Measurements from ENCODE around the gene COL15A1. TPM values are rescaled to one million over a fixed set of nuclear protein-coding genes. Genes with fewer than 3 reads are reported as not detected.

The COL15A1 gene
- total RNA-seq, 1 experiment from 2014 or later: not detected

DNA sequence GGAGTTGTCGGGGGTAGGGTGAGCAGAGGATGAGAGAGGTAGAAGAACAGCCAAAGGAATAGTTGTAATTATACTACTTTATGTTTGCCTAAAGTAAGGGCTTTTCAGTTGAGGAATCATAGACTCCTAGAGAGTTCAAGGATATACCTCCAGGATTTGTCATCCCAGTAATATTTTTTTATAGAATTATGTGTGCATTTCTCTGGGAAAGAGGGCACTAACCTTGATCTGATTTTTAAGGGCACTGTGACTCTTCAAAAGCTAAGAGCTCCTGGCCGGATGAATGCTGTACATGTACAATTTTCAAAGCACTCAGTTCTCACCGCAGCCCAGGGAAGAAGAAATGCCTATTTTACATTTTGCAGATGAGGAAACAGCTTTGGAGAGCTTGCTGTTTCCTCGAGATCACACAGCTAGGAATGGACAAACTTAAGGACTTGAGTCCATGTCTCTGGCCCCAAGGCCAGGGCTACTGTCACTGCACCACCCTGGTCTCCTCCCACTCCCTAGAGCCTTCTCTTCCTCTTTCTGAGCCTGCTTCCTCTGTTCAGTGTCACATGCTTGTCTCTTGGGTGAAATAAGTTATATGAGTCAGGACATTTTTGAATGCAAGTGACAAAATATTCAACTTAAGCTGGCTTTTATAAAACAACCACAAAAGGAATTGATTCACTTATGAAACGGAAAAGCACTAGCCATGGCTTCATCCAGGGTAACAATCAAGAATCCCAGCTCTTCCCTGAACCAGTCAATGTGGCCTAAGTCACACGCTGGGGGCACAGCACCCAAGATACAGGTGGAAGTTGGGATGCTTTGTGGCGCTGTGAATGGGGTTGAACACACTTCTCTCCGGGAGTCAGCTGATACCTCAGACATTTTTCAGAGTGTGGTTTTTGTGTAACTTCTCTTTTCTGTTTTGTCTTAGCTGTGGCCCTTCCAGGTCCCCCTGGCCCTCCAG lies 115.5 kb downstream of the COL15A1 start:
- Histone ChIP-seq H3K4me2 (ENCODE audit: insufficient read depth, insufficient read length, low read length) (no peak overlapping the region), H3K79me1 (ENCODE audit: insufficient read depth, low read depth, low read length, poor library complexity, severe bottlenecking) (no peaks in the 10 kb centered on the region), H4K91ac (ENCODE audit: insufficient read length, low read depth, low read length) (no peak overlapping the region), H3K56ac (ENCODE audit: insufficient read length, low read depth, low read length) (no peak overlapping the region), H3K23me2 (ENCODE audit: insufficient read length, low read depth, low read length, poor library complexity, severe bottlenecking) (no peaks in the 10 kb centered on the region), H4K20me1 (ENCODE audit: control insufficient read depth, insufficient read depth, insufficient read length) (no peaks in the 10 kb centered on the region), H4K8ac (replicated peaks; ENCODE audit: insufficient read length, low read depth, low read length) (no peak overlapping the region), H2BK5ac (ENCODE audit: insufficient read length, low read length) (no peak overlapping the region), H2BK20ac (ENCODE audit: low read depth, low read length, poor library complexity, severe bottlenecking) (no peak overlapping the region), H2AFZ (ENCODE audit: low read length) (no peak overlapping the region), H3K9ac (ENCODE audit: extremely low read depth, insufficient read length, low read length) (no peak overlapping the region), H3K18ac (ENCODE audit: insufficient read length, low read depth, low read length) (no peak overlapping the region), H3K4me1 (ENCODE audit: insufficient read depth, low read length) (no peaks in the 10 kb centered on the region), H2BK12ac (ENCODE audit: insufficient read length, low read depth, low read length) (no peak overlapping the region), H3K14ac (ENCODE audit: insufficient read depth, low read length) (no peak overlapping the region), H3T11ph (ENCODE audit: low read length) (no peak overlapping the region), H3K4ac (ENCODE audit: low read depth, low read length) (no peak overlapping the region), H3K9me3 (ENCODE audit: control insufficient read depth, low read depth, low read length) (no peaks in the 10 kb centered on the region), H4K5ac (ENCODE audit: insufficient read length, low read depth, low read length) (no peak overlapping the region), H2BK120ac (ENCODE audit: low read depth, low read length, poor library complexity, severe bottlenecking) (no peak overlapping the region), H2BK15ac (ENCODE audit: low read depth, low read length) (no peak overlapping the region), H3K27ac (ENCODE audit: insufficient read length, low read depth, low read length) (no peak overlapping the region), H3K27me3 (ENCODE audit: insufficient read depth, low read length) (no peaks in the 10 kb centered on the region), H3K79me2 (ENCODE audit: insufficient read depth, low read length) (no peaks in the 10 kb centered on the region), H2AK5ac (ENCODE audit: insufficient read length, low read length) (no peak overlapping the region), H3K23ac (ENCODE audit: insufficient read length, low read depth, low read length) (no peak overlapping the region)
- Mint-ChIP-seq H3K4me3 (no peak overlapping the region), H3K4me1 (no peaks in the 10 kb centered on the region), H3K27ac (no peak overlapping the region), H3K36me3 (ENCODE audit: insufficient read depth in 1 of 3, low read depth in 3 of 3) (no peaks in the 10 kb centered on the region), H3K9me3 (no peaks in the 10 kb centered on the region), H3K27me3 (ENCODE audit: low read depth) (peaks cover 12% of the 10 kb centered on the region)
- no peak for DNase-seq
- no peak for TF ChIP-seq CTCF (conservative IDR thresholded peaks at IDR 0.05)
- WGBS (ENCODE audit: extremely low coverage, insufficient read length, low lambda C conversion rate): no CpG with 5 or more reads among the region's 8 CpGs
